ENCODE results near the gene KRTAP3-3.

- TF ChIP-seq CTCF (IDR thresholded peaks at IDR 0.05; ENCODE audit: low read depth, low read length, poor library complexity, severe bottlenecking) (no peak), EZH2phosphoT487 (IDR thresholded peaks at IDR 0.05; ENCODE audit: borderline replicate concordance, low read length) (no peak)
These were observed 26.4 kb downstream of the KRTAP3-3 start for GRCh38 chr17:40967582-40967981.

Data from DOHH2 (cell line).